Fibroblast of villous mesenchyme (primary cell): ENCODE results near the gene AKR7A3. TPM values are rescaled to one million over a fixed set of nuclear protein-coding genes. Genes with fewer than 3 reads are reported as not detected.
"Not testable (repeated sequence)": the region's sequence is repeated elsewhere in the genome, so short reads cannot be mapped to it uniquely, and the experiment has no call there.

Source experiments
- DNase-seq: peaks from one replicate; pipeline ENCODE4 v3.0.0-alpha.2; 2010; ENCODE audit warnings: low read depth
- H3K4me3 ChIP-seq: 2 replicates; pipeline ENCODE4 v1.5.1; 2011; ENCODE audit warnings: low read depth, mild to moderate bottlenecking, low read length
- total RNA-seq: library from RNA; depleted of rRNA; stranded (reverse); fragments of >200 nt; gene quantifications from 2 replicates; pipeline ENCODE4 v1.2.3, GENCODE V29; 2012
- TF ChIP-seq, protein P1 (sequence below): IDR thresholded peaks from 2 replicates; pipeline ENCODE4 v1.5.1; 2012; ENCODE audit warnings: low read depth, mild to moderate bottlenecking, low read length; ENCODE audit not compliant: insufficient read depth

The AKR7A3 gene
- total RNA-seq, 1 donor, result 0.43 TPM

DNA sequence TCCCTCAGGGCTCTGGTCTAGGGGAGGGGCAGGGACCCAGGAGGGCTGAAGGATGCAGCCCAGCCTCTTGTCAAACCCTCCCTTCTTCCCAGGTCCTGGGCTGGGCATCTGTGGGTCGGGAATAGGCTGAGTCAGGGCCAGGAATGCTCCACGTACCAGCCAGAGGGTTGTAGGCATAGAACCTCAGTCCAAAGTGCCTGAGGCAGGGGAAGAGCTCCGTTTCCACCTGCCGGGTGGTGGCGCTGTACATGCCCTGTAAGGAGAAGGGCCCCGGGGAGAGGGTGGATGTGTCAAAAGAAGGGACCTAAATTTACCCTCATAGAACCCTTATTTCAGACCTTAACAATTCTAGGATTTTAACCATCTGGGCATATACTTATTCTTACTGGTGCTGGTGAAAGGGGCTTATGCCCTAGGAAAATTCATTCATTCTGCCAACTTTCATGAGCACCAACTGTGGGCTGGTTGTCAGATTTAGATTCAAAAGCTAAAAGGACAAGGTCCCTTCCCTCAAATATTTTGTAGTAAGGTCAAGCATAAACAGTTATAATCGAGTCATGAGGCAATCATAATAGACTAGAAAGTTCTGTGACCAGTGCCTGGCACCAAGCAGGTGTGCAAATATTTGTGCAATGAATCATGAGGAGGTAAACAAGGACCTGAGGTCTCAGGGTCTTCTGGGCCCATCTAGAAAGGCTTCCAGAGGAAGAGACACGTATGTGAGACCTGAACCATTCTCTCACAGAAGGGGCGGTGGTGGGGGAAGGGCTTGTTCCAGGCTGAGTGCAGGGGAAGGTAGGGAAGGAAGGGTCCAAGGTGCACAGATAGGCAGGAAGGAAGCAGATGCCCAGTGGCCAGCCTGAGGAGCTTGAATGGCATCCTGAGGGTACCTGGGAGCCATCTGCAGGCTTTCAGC lies 18.9 kb downstream of the AKR7A3 start:
- not testable (repeated sequence) for DNase-seq, H3K4me3 ChIP-seq
- TF ChIP-seq, protein P1, sequence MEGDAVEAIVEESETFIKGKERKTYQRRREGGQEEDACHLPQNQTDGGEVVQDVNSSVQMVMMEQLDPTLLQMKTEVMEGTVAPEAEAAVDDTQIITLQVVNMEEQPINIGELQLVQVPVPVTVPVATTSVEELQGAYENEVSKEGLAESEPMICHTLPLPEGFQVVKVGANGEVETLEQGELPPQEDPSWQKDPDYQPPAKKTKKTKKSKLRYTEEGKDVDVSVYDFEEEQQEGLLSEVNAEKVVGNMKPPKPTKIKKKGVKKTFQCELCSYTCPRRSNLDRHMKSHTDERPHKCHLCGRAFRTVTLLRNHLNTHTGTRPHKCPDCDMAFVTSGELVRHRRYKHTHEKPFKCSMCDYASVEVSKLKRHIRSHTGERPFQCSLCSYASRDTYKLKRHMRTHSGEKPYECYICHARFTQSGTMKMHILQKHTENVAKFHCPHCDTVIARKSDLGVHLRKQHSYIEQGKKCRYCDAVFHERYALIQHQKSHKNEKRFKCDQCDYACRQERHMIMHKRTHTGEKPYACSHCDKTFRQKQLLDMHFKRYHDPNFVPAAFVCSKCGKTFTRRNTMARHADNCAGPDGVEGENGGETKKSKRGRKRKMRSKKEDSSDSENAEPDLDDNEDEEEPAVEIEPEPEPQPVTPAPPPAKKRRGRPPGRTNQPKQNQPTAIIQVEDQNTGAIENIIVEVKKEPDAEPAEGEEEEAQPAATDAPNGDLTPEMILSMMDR, result peak; percentile 9

DNA sequence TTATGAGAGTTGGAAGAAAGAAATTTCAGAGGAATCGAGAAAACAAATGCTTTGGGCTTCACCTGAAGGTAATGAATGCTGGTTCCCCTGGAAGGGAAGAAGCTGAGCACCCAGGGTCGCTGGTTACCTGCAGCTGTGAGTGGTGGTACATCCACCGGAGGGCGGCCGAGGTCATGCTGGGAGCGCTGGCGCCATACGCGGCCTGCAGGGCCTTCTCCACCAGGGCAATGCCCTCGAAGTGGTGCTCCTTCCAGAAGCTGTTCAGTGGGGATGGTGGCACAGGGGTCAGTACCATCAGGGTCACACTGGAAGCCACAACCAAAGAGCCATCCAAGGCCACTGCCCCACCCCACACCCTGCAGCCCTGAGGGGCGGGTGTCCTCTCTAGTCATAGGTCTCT lies 20.1 kb downstream of the AKR7A3 start:
- TF ChIP-seq, protein P1, result no peak
- H3K4me3 ChIP-seq, result no peak overlapping the region
- DNase-seq, result no peak

DNA sequence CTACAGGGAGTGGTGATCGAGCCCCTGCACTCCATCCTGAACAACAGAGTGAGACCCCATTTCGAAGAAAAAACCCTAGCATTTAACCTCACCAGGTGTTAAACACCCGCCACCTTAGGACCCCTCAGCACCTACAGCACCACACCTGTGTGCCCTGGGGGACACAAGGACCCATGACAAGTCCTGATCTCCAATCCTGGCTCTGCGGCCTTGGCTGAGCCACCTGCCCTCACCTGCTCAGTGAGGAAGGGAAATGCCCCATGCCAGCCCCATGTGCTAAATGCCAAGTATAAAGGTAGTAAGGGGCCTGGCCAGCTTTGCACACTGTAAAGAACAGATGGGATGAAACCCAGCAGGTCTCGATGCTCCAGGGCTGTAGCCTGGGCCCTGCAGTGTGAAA lies 25.8 kb downstream of the AKR7A3 start:
- no peak overlapping the region for H3K4me3 ChIP-seq
- no peak for DNase-seq
- TF ChIP-seq, protein P1, result no peak

DNA sequence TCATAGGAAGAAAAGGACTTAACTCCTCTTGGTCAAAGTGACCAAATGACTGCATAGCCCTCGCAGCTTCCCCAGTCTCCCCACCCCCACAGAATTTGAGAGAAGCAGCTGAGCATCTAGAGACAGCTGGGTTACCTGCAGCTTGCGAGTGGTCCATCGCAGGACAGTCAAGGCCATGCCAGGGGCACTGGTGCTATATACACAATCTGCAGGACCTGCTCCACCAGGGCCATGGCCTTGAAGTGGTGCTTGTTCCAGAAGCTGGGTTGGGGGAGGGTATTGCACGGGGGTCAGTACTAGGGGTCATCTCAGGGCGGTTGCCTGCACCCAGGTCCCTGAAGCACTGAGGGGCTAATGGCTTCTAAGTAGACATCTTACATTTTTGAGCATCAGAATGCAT lies 26.5 kb downstream of the AKR7A3 start:
- DNase-seq, result no peak
- TF ChIP-seq, protein P1, result no peak
- no peak overlapping the region for H3K4me3 ChIP-seq

DNA sequence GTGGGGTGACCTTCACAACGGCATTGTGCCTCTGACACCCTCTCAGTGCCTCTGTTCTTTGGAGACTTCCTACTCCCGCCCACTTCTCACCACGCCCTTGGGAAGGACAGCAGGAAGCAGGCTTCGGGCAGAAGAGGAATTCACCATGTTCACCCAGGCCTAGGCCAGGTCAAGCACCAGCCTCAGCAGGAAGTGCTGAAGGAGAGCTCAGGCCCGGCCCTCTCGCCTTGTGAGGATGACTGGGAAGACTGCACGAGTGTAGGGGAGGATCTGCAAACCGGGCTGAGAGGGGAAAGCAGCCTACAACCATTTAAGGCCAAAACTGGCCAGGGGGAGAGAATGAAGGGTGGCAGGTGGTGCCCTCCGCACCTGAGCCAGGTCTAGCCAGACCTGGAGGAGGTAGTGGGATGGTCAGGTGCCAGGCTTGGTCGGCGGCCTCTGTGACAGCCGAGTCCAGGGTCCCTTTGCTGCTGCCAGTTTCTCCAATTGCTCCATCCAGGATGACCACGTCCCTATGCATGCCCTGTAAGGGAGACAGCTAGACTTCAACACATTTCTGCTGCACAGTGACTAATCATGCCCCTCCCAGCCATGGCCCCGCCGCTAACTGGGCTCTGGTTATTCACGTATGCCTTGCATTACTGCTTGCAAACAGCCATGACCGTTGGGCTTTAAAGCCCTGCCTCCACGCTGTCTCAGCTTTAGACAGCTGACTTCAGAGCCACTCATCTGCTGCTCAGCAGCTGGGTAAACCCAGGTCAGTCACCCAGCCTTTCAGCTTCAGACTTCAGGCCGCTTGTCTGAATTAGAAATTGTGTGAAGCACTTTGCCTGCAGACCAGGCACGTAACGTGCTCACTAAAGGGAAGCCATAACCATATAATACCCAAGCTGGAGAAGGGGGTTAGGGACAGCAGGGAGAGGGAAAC lies 28.1 kb downstream of the AKR7A3 start:
- DNase-seq, result peak; percentile 64
- no peak overlapping the region for H3K4me3 ChIP-seq
- TF ChIP-seq, protein P1, result no peak

DNA sequence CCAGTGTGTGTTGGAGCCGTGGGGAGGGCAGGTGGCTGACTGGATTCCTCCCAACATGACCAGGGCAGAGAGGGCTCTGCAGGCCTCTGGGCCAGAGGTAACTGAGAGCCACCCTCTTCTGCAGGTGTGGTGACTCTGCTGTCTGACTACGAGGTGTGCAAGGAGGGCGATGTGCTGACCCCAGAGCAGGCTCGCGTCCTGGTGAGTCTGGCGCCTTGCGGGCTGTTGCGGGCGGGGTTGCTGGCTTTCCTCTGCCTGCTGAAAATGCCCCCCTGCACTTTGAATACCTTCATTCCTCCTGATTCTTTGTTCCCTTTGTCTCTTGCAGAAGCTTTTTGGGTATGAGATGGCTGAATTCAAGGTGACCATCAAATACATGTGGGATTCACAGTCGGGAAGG lies 30.2 kb downstream of the AKR7A3 start:
- TF ChIP-seq, protein P1, result no peak
- no peak for DNase-seq
- H3K4me3 ChIP-seq, result no peak overlapping the region
